ENCODE data around the gene MACROD1. TPM values are rescaled to one million over a fixed set of nuclear protein-coding genes. Genes with fewer than 3 reads are reported as not detected.

The MACROD1 gene
- total and polyA plus RNA-seq, 5 donors from 2014 or later = 5.3 to 12.7 (median 6.5) TPM

- Histone ChIP-seq H3K9me3 (ENCODE audit: control insufficient read depth in 2 of 2, low read length in 2 of 2) (no peaks in the 10 kb centered on the region), H3K36me3 (ENCODE audit: control insufficient read depth, insufficient read depth, low read length) (no peaks in the 10 kb centered on the region), H3K4me1 (ENCODE audit: control insufficient read depth, insufficient read depth, low read length, poor library complexity, severe bottlenecking) (no peaks in the 10 kb centered on the region), H3K27me3 (ENCODE audit: control insufficient read depth, insufficient read depth, low read length) (no peaks in the 10 kb centered on the region), H3K4me3 (ENCODE audit: low read depth, low read length) (no peak overlapping the region), H3K27ac (ENCODE audit: insufficient read depth, low read length, poor library complexity, severe bottlenecking) (no peak overlapping the region)
- Mint-ChIP-seq H3K9me3 (no peaks in the 10 kb centered on the region), H3K36me3 (peaks cover 3% of the 10 kb centered on the region), H3K27ac (no peak overlapping the region), H3K27me3 (no peaks in the 10 kb centered on the region), H3K4me1 (no peaks in the 10 kb centered on the region), H3K4me3 (no peak overlapping the region)
- DNase-seq (no peak), ATAC-seq (ENCODE audit: low read depth in 2 of 2) (no peak)
Measured at GRCh38 chr11:64122411-64123410, 43.2 kb downstream of the MACROD1 start.

- Mint-ChIP-seq H3K36me3 (peaks cover under 1% of the 10 kb centered on the region), H3K27me3 (no peaks in the 10 kb centered on the region), H3K4me1 (no peaks in the 10 kb centered on the region), H3K27ac (no peak overlapping the region), H3K9me3 (no peaks in the 10 kb centered on the region), H3K4me3 (no peak overlapping the region)
- no peak for DNase-seq
- Histone ChIP-seq H3K27ac (ENCODE audit: insufficient read depth, low read length, poor library complexity, severe bottlenecking) (no peak overlapping the region), H3K27me3 (ENCODE audit: control insufficient read depth, insufficient read depth, low read length) (no peaks in the 10 kb centered on the region), H3K36me3 (ENCODE audit: control insufficient read depth, insufficient read depth, low read length) (no peaks in the 10 kb centered on the region), H3K4me3 (ENCODE audit: low read depth, low read length) (no peak overlapping the region), H3K9me3 (ENCODE audit: control insufficient read depth in 2 of 2, low read length in 2 of 2) (no peaks in the 10 kb centered on the region), H3K4me1 (ENCODE audit: control insufficient read depth, insufficient read depth, low read length, poor library complexity, severe bottlenecking) (no peaks in the 10 kb centered on the region)
- ATAC-seq (ENCODE audit: low read depth in 2 of 2) = no peak
Measured at GRCh38 chr11:64121663-64122410, 44.1 kb downstream of the MACROD1 start.

- H3K4me3 ChIP-seq (ENCODE audit: low read depth, low read length) = no peak overlapping the region
- no peak for DNase-seq
- no peaks in the 10 kb centered on the region for H3K36me3 ChIP-seq (ENCODE audit: control insufficient read depth, insufficient read depth, low read length)
- H3K4me3 Mint-ChIP-seq = no peak overlapping the region
- no peaks in the 10 kb centered on the region for H3K27me3 ChIP-seq (ENCODE audit: control insufficient read depth, insufficient read depth, low read length)
- H3K36me3 Mint-ChIP-seq = no peaks in the 10 kb centered on the region
- no peaks in the 10 kb centered on the region for H3K9me3 Mint-ChIP-seq
- no peaks in the 10 kb centered on the region for H3K27me3 Mint-ChIP-seq
- no peaks in the 10 kb centered on the region for H3K4me1 ChIP-seq (ENCODE audit: control insufficient read depth, insufficient read depth, low read length, poor library complexity, severe bottlenecking)
- H3K9me3 ChIP-seq (ENCODE audit: control insufficient read depth in 2 of 2, low read length in 2 of 2) = no peaks in the 10 kb centered on the region
- H3K4me1 Mint-ChIP-seq = no peaks in the 10 kb centered on the region
- H3K27ac ChIP-seq (ENCODE audit: insufficient read depth, low read length, poor library complexity, severe bottlenecking) = no peak overlapping the region
- no peak overlapping the region for H3K27ac Mint-ChIP-seq
- ATAC-seq (ENCODE audit: low read depth in 2 of 2) = no peak
Measured at GRCh38 chr11:64120951-64121569, 44.9 kb downstream of the MACROD1 start.

- no peaks in the 10 kb centered on the region for H3K36me3 Mint-ChIP-seq
- no peaks in the 10 kb centered on the region for H3K9me3 Mint-ChIP-seq
- Histone ChIP-seq H3K27ac (ENCODE audit: insufficient read depth, low read length, poor library complexity, severe bottlenecking) (no peak overlapping the region), H3K27me3 (ENCODE audit: control insufficient read depth, insufficient read depth, low read length) (no peaks in the 10 kb centered on the region), H3K9me3 (ENCODE audit: control insufficient read depth in 2 of 2, low read length in 2 of 2) (no peaks in the 10 kb centered on the region), H3K4me1 (ENCODE audit: control insufficient read depth, insufficient read depth, low read length, poor library complexity, severe bottlenecking) (no peaks in the 10 kb centered on the region), H3K4me3 (ENCODE audit: low read depth, low read length) (no peak overlapping the region), H3K36me3 (ENCODE audit: control insufficient read depth, insufficient read depth, low read length) (no peaks in the 10 kb centered on the region)
- ATAC-seq (ENCODE audit: low read depth in 2 of 2) (no peak), DNase-seq (no peak)
- no peak overlapping the region for H3K4me3 Mint-ChIP-seq
- no peaks in the 10 kb centered on the region for H3K27me3 Mint-ChIP-seq
- H3K27ac Mint-ChIP-seq = no peak overlapping the region
- H3K4me1 Mint-ChIP-seq = no peaks in the 10 kb centered on the region
Measured at GRCh38 chr11:64119700-64120099, 46.2 kb downstream of the MACROD1 start.

- H3K27me3 Mint-ChIP-seq = no peaks in the 10 kb centered on the region
- H3K9me3 ChIP-seq (ENCODE audit: control insufficient read depth in 2 of 2, low read length in 2 of 2) = no peaks in the 10 kb centered on the region
- no peak overlapping the region for H3K27ac Mint-ChIP-seq
- H3K4me1 ChIP-seq (ENCODE audit: control insufficient read depth, insufficient read depth, low read length, poor library complexity, severe bottlenecking) = no peaks in the 10 kb centered on the region
- ATAC-seq (ENCODE audit: low read depth in 2 of 2) (no peak), DNase-seq (no peak)
- no peaks in the 10 kb centered on the region for H3K9me3 Mint-ChIP-seq
- H3K27ac ChIP-seq (ENCODE audit: insufficient read depth, low read length, poor library complexity, severe bottlenecking) = no peak overlapping the region
- H3K4me1 Mint-ChIP-seq = no peaks in the 10 kb centered on the region
- H3K4me3 ChIP-seq (ENCODE audit: low read depth, low read length) = no peak overlapping the region
- no peaks in the 10 kb centered on the region for H3K27me3 ChIP-seq (ENCODE audit: control insufficient read depth, insufficient read depth, low read length)
- H3K36me3 Mint-ChIP-seq = no peaks in the 10 kb centered on the region
- no peaks in the 10 kb centered on the region for H3K36me3 ChIP-seq (ENCODE audit: control insufficient read depth, insufficient read depth, low read length)
- H3K4me3 Mint-ChIP-seq = no peak overlapping the region
Measured at GRCh38 chr11:64118876-64119665, 46.8 kb downstream of the MACROD1 start.

- no peak overlapping the region for H3K4me3 Mint-ChIP-seq
- no peaks in the 10 kb centered on the region for H3K36me3 Mint-ChIP-seq
- no peaks in the 10 kb centered on the region for H3K27me3 Mint-ChIP-seq
- H3K9me3 ChIP-seq (ENCODE audit: control insufficient read depth in 2 of 2, low read length in 2 of 2) = no peaks in the 10 kb centered on the region
- no peaks in the 10 kb centered on the region for H3K4me1 Mint-ChIP-seq
- no peak for ATAC-seq (ENCODE audit: low read depth in 2 of 2)
- H3K4me1 ChIP-seq (ENCODE audit: control insufficient read depth, insufficient read depth, low read length, poor library complexity, severe bottlenecking) = no peaks in the 10 kb centered on the region
- no peak overlapping the region for H3K27ac ChIP-seq (ENCODE audit: insufficient read depth, low read length, poor library complexity, severe bottlenecking)
- no peak for DNase-seq
- no peaks in the 10 kb centered on the region for H3K36me3 ChIP-seq (ENCODE audit: control insufficient read depth, insufficient read depth, low read length)
- H3K9me3 Mint-ChIP-seq = no peaks in the 10 kb centered on the region
- no peaks in the 10 kb centered on the region for H3K27me3 ChIP-seq (ENCODE audit: control insufficient read depth, insufficient read depth, low read length)
- H3K4me3 ChIP-seq (ENCODE audit: low read depth, low read length) = no peak overlapping the region
- H3K27ac Mint-ChIP-seq = no peak overlapping the region
Measured at GRCh38 chr11:64117763-64118459, 48.0 kb downstream of the MACROD1 start.

Data from CD4-positive, CD25-positive, alpha-beta regulatory T cell (primary cell).